Panc1 (cell line): ENCODE data around the gene TBC1D12. TPM values are rescaled to one million over a fixed set of nuclear protein-coding genes. Genes with fewer than 3 reads are reported as not detected.

Source experiments
- ATAC-seq: fragments of 200-7000 bp; cut with Tn5 transposase; 2 replicates; pipeline ENCODE4 v1.9.1; 2020; ENCODE audit warnings: mild to moderate bottlenecking, moderate library complexity
- BruUV-seq: library from RNA; stranded (reverse); fragments of 400-500 nt; replicated peaks from 2 replicates; lab custom pipeline; 2021; lab: Mats Ljungman, UMichigan
- CTCF ChIA-PET: fragments of 300-600 bp; sonication (Branson Sonifier 250); formaldehyde crosslinking; loops from one replicate; lab custom pipeline; 2022; ENCODE audit warnings: antibody characterized with exemption; lab: Charles Lee
- POLR2A ChIA-PET: fragments of 300-600 bp; sonication (Branson Sonifier 250); formaldehyde crosslinking; loops from one replicate; lab custom pipeline; 2022; ENCODE audit warnings: antibody characterized with exemption; lab: Charles Lee
- DNase-seq: peaks from one replicate; pipeline ENCODE4 v3.0.0-alpha.2; 2010; ENCODE audit warnings: low read depth, low spot score
- H3K27ac ChIP-seq: 2 replicates; pipeline ENCODE4 v1.5.1; 2011; ENCODE audit warnings: mild to moderate bottlenecking, low read length, inconsistent platforms
- H3K27me3 ChIP-seq: fragments of 200-500 bp; sonication (Bioruptor generic); 2 replicates; pipeline ENCODE4 v1.6.0; 2014; ENCODE audit warnings: low read length, inconsistent platforms; ENCODE audit not compliant: control insufficient read depth, insufficient read depth
- H3K36me3 ChIP-seq: fragments of 200-500 bp; sonication (Bioruptor generic); 2 replicates; pipeline ENCODE4 v1.5.1; 2014; ENCODE audit warnings: inconsistent platforms, mild to moderate bottlenecking, low read length, moderate library complexity; ENCODE audit not compliant: control insufficient read depth, insufficient read depth
- H3K4me1 ChIP-seq: 2 replicates; pipeline ENCODE4 v1.5.1; 2011; ENCODE audit warnings: inconsistent platforms, mild to moderate bottlenecking, low read length, moderate library complexity; ENCODE audit not compliant: control insufficient read depth, insufficient read depth
- H3K4me3 ChIP-seq, 2 experiments: 2 replicates each; pipeline ENCODE4 v1.5.1; 2011 to 2012; ENCODE audit warnings: low read depth in 2 of 2, low read length in 2 of 2, mild to moderate bottlenecking in 2 of 2, inconsistent platforms in 1 of 2, moderate library complexity in 1 of 2
- H3K9me3 ChIP-seq: fragments of 200-500 bp; sonication (Bioruptor generic); 2 replicates; pipeline ENCODE4 v1.5.1; 2014; ENCODE audit warnings: low read depth, mild to moderate bottlenecking, inconsistent platforms, low read length, moderate library complexity; ENCODE audit not compliant: control insufficient read depth, insufficient read depth
- CTCF ChIP-seq: fragments of 450-650 bp; IDR thresholded peaks from 2 replicates; pipeline ENCODE4 v1.5.1; 2017; ENCODE audit warnings: mild to moderate bottlenecking
- POLR2AphosphoS5 ChIP-seq: IDR thresholded peaks from 2 replicates; pipeline ENCODE4 v1.6.1; 2012; ENCODE audit warnings: mild to moderate bottlenecking, low read depth, low read length, moderate library complexity
- SIN3A ChIP-seq: IDR thresholded peaks from 2 replicates; pipeline ENCODE4 v1.6.1; 2012; ENCODE audit warnings: low read depth, mild to moderate bottlenecking, low read length, moderate library complexity, borderline replicate concordance; ENCODE audit not compliant: insufficient read depth
- TCF7L2 ChIP-seq: IDR thresholded peaks from 2 replicates; pipeline ENCODE4 v1.6.1; 2011; ENCODE audit warnings: mild to moderate bottlenecking, low read depth, low read length, inconsistent platforms
- in situ Hi-C: cut with HindIII; loops from 2 replicates; pipeline ENCODE4 v1.10.0; 2016; ENCODE audit warnings: low sequenced_read_pairs, low pct_unique_long_range_greater_than_20kb
- intact Hi-C: fragments of 100-400 bp; cut with micrococcal nuclease; formaldehyde crosslinking; loops from one replicate; pipeline ENCODE4 v1.10.0; 2022; ENCODE audit not compliant: unreplicated experiment
- total RNA-seq: library from RNA; stranded (reverse); gene quantifications from one replicate; pipeline ENCODE4 v1.2.1, GENCODE V29; 2021; ENCODE audit not compliant: unreplicated experiment
- TF ChIP-seq, protein P1 (sequence below), 2 experiments: IDR thresholded peaks; 2 replicates each; pipeline ENCODE4 v1.6.1; 2011 to 2012; ENCODE audit warnings: low read depth in 2 of 2, control low read depth in 1 of 2, low read length in 1 of 2, mild to moderate bottlenecking in 1 of 2, moderate library complexity in 1 of 2; ENCODE audit not compliant: insufficient read depth in 1 of 2

TBC1D12 gene
- total RNA-seq, 1 experiment from 2014 or later: 23.7 TPM

DNA sequence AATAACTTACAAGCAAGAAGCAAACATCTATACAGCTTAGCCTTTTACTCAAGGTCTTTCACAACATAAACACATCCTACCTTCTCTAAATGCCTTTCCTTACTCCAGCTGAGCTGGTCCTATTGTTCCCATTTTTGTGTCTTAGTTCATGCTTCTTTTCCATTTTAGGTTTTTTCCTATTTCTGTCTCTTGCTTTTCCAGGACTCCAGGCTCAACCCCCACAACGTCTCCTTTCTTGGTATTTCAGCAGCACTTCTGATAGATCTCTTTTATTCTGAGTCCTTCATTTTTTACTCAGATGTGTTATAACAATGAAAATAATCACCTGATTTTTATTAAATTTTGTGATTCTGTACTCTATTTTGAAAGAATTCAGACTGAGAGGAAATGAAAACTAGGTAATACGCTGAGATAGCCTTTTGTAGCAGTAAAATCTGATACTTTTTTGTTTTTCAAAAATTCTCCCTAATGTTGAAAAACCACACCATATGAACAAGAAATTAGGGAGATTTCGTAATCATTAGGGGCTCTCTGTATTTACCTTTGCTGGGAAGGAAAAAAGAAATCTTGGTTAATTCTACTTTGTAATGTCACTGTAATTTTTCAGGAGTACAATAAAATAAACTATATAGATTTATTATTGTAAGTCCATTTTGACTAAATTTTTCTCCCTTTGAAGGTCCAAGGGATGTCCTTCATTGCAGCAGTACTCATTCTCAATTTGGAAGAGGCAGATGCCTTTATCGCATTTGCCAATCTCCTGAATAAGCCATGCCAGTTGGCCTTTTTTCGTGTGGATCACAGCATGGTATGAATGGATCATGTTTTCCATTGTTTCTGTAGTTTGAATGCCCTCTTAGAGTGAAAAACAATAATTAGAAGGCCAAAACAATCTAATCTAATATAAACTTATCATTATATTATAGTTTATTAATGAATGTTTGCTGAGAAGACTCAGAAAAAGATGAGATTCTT, 119.2 kb downstream of the TBC1D12 start:
- ATAC-seq: no peak
- BruUV-seq: no TSS peak
- in situ Hi-C loops (no loop called here), intact Hi-C loops (no loop called here)
- no peak for DNase-seq
- no peak for TF ChIP-seq SIN3A
- TF ChIP-seq CTCF: no peak
- TF ChIP-seq, protein P1, sequence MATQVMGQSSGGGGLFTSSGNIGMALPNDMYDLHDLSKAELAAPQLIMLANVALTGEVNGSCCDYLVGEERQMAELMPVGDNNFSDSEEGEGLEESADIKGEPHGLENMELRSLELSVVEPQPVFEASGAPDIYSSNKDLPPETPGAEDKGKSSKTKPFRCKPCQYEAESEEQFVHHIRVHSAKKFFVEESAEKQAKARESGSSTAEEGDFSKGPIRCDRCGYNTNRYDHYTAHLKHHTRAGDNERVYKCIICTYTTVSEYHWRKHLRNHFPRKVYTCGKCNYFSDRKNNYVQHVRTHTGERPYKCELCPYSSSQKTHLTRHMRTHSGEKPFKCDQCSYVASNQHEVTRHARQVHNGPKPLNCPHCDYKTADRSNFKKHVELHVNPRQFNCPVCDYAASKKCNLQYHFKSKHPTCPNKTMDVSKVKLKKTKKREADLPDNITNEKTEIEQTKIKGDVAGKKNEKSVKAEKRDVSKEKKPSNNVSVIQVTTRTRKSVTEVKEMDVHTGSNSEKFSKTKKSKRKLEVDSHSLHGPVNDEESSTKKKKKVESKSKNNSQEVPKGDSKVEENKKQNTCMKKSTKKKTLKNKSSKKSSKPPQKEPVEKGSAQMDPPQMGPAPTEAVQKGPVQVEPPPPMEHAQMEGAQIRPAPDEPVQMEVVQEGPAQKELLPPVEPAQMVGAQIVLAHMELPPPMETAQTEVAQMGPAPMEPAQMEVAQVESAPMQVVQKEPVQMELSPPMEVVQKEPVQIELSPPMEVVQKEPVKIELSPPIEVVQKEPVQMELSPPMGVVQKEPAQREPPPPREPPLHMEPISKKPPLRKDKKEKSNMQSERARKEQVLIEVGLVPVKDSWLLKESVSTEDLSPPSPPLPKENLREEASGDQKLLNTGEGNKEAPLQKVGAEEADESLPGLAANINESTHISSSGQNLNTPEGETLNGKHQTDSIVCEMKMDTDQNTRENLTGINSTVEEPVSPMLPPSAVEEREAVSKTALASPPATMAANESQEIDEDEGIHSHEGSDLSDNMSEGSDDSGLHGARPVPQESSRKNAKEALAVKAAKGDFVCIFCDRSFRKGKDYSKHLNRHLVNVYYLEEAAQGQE (IDR thresholded peaks at IDR 0.05; ENCODE audit: insufficient read depth in 1 of 2, low read depth in 2 of 2, low read length in 1 of 2): no peak
- no peak for TF ChIP-seq POLR2AphosphoS5
- no peak for TF ChIP-seq TCF7L2
- Histone ChIP-seq H3K27ac (no peak overlapping the region), H3K4me3 (no peak overlapping the region), H3K27me3 (no peaks in the 10 kb centered on the region), H3K9me3 (no peaks in the 10 kb centered on the region), H3K4me1 (no peaks in the 10 kb centered on the region), H3K36me3 (peaks cover 4% of the 10 kb centered on the region; the same call in 1 of the 2 replicates)
- ChIA-PET CTCF (interaction anchor here (0.6 kb wide), 1 partner anchor 775 kb away, joined by 10 read pairs; no protein-coding TSS in a partner anchor), POLR2A (no interaction called here)

- no peak overlapping the region for H3K4me3 ChIP-seq
- no peaks in the 10 kb centered on the region for H3K9me3 ChIP-seq
- ChIA-PET POLR2A (no interaction called here), CTCF (no interaction called here)
- intact Hi-C loops: no loop called here
- no peak for TF ChIP-seq TCF7L2
- in situ Hi-C loops: no loop called here
- H3K4me1 ChIP-seq: no peaks in the 10 kb centered on the region
- DNase-seq: no peak
- H3K36me3 ChIP-seq: peaks cover 4% of the 10 kb centered on the region; the same call in 1 of the 2 replicates
- H3K27me3 ChIP-seq: no peaks in the 10 kb centered on the region
- BruUV-seq: no TSS peak
- ATAC-seq: no peak
- H3K27ac ChIP-seq: no peak overlapping the region
Observed at GRCh38 chr10:94524146-94524545, 121.8 kb downstream of the TBC1D12 start.

DNA sequence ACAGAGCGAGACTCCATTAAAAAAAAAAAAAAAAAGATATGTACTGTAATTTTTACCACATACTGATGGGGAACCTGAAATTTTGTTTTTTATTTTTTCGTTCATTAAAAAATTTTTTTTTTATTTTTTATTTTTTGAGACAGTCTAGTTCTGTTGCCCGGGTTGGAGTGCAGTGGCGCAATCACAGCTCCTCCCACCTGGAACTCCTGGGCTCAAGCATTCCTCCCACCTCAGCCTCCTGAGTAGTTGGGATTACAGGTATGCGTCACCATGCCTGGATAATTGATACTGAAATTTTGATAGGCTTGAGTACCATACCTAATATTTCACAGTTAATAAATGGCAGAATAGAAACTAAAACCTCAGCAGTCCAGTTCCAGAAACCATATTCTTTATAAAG, 122.4 kb downstream of the TBC1D12 start:
- no peak for DNase-seq
- no peaks in the 10 kb centered on the region for H3K4me1 ChIP-seq
- POLR2A ChIA-PET: no interaction called here
- H3K36me3 ChIP-seq: peaks cover 4% of the 10 kb centered on the region; the same call in 1 of the 2 replicates
- CTCF ChIA-PET: no interaction called here
- no peaks in the 10 kb centered on the region for H3K27me3 ChIP-seq
- no peaks in the 10 kb centered on the region for H3K9me3 ChIP-seq
- H3K27ac ChIP-seq: no peak overlapping the region
- BruUV-seq: no TSS peak
- in situ Hi-C loops (no loop called here), intact Hi-C loops (no loop called here)
- no peak overlapping the region for H3K4me3 ChIP-seq
- no peak for ATAC-seq
- TF ChIP-seq CTCF (no peak), TCF7L2 (no peak), POLR2AphosphoS5 (no peak), SIN3A (no peak)
- TF ChIP-seq, protein P1 (IDR thresholded peaks at IDR 0.05; ENCODE audit: insufficient read depth in 1 of 2, low read depth in 2 of 2, low read length in 1 of 2): no peak
